NCI-H2196 (cell line): ENCODE measurements around the gene CERS2.

Source experiments
- DNase-seq: peaks from one replicate; lab custom pipeline; 2025; ENCODE audit not compliant: unreplicated experiment; lab: John Stamatoyannopoulos, UW

The CERS2 gene

GRCh38 chr1:150922519-150922975, 52.1 kb downstream of the CERS2 start:
- DNase-seq, result peak; percentile 79

GRCh38 chr1:150917387-150917786, 57.2 kb downstream of the CERS2 start:
- no peak for DNase-seq
